K562 (cell line): ENCODE data around the gene ATG12. TPM values are rescaled to one million over a fixed set of nuclear protein-coding genes. Genes with fewer than 3 reads are reported as not detected.

ENCODE experiments used
- ATAC-seq: fragments of 200-7000 bp; cut with Tn5 transposase; 3 replicates; pipeline ENCODE4 v1.9.1; 2020; ENCODE audit warnings: moderate library complexity
- BruUV-seq: library from RNA; stranded (reverse); fragments of 400-500 nt; replicated peaks from 2 replicates; lab custom pipeline; 2021; lab: Mats Ljungman, UMichigan
- CTCF ChIA-PET: fragments of 300-600 bp; formaldehyde crosslinking; extraction: SDS; loops from one replicate; lab custom pipeline; 2021; ENCODE audit warnings: low intra/inter-chr PET ratio; lab: Yijun Ruan, JAX
- POLR2A ChIA-PET: fragments of 300-600, 350-650 bp; sonication (Branson Sonifier 250); formaldehyde crosslinking; extraction: SDS; loops from one replicate; lab custom pipeline; 2021; ENCODE audit warnings: antibody characterized with exemption, inconsistent platforms; lab: Yijun Ruan, JAX
- DNase-seq, 4 experiments: peaks; one replicate each; pipeline versions ENCODE4 v3.0.0 to v3.0.0-alpha.2; 2011 to 2018; ENCODE audit warnings: low spot score in 3 of 4, mixed read lengths in 3 of 4; ENCODE audit errors: extremely low read depth in 1 of 4
- FAIRE-seq: peaks from 2 replicates; lab custom pipeline; 2011; peaks lifted over from hg19 to GRCh38; lab: Jason Lieb, UNC
- H2AFZ ChIP-seq: 2 replicates; pipeline ENCODE4 v1.6.0; 2011; ENCODE audit warnings: low read depth, low read length, control low read depth, inconsistent platforms
- H3K27ac ChIP-seq: fragments of 200-600 bp; 3 replicates; pipeline ENCODE4 v1.8.0; 2011; ENCODE audit warnings: low read depth, mild to moderate bottlenecking, control low read depth, inconsistent platforms, low read length, moderate library complexity, mixed read lengths; ENCODE audit errors: extremely low read depth
- H3K27me3 ChIP-seq, 2 experiments: fragments of 300-600 bp in 1 of 2; 2 replicates in 1 of 2; 3 replicates in 1 of 2; pipeline versions ENCODE4 v1.6.0 to v1.8.0; 2011; ENCODE audit warnings: inconsistent platforms in 2 of 2, low read length in 2 of 2, mild to moderate bottlenecking in 1 of 2, mixed read lengths in 1 of 2, moderate library complexity in 1 of 2; ENCODE audit not compliant: control insufficient read depth in 2 of 2, insufficient read depth in 2 of 2
- H3K36me3 ChIP-seq: fragments of 300-600 bp; 3 replicates; pipeline ENCODE4 v1.8.0; 2011; ENCODE audit warnings: mild to moderate bottlenecking, low read length, inconsistent platforms; ENCODE audit not compliant: control insufficient read depth, insufficient read depth
- H3K4me1 ChIP-seq, 2 experiments: fragments of 200-600 bp in 1 of 2; replicated peaks in 1 of 2; 2 replicates in 1 of 2; 3 replicates in 1 of 2; pipeline versions ENCODE4 v1.5.1 to v1.8.0; 2011; ENCODE audit warnings: inconsistent platforms in 2 of 2, low read length in 2 of 2, mild to moderate bottlenecking in 1 of 2, mixed read lengths in 1 of 2, moderate library complexity in 1 of 2; ENCODE audit not compliant: control insufficient read depth in 2 of 2, insufficient read depth in 2 of 2
- H3K4me2 ChIP-seq: 2 replicates; pipeline ENCODE4 v1.6.1; 2011; ENCODE audit warnings: low read length, control low read depth, inconsistent platforms, mixed read lengths; ENCODE audit not compliant: insufficient read depth
- H3K4me3 ChIP-seq: fragments of 200-600 bp; sonication (generic), shearing (Covaris generic); 2 replicates; pipeline ENCODE4 v1.5.1; 2016; ENCODE audit warnings: control low read depth, inconsistent platforms
- H3K79me2 ChIP-seq: fragments of 200-600 bp; 3 replicates; pipeline ENCODE4 v1.8.0; 2011; ENCODE audit warnings: low read length, inconsistent platforms; ENCODE audit not compliant: control insufficient read depth, insufficient read depth
- H3K9ac ChIP-seq, 2 experiments: 2 replicates each; pipeline versions ENCODE4 v1.6.0 to v1.6.1; 2011; ENCODE audit warnings: low read depth in 2 of 2, low read length in 2 of 2, control low read depth in 1 of 2, inconsistent platforms in 1 of 2, mild to moderate bottlenecking in 1 of 2, mixed read lengths in 1 of 2; ENCODE audit not compliant: insufficient read depth in 1 of 2
- H3K9me1 ChIP-seq: one replicate; pipeline ENCODE4 v1.6.0; 2011; ENCODE audit warnings: inconsistent platforms, mild to moderate bottlenecking, low read length, moderate library complexity; ENCODE audit not compliant: control insufficient read depth, insufficient read depth
- H3K9me3 ChIP-seq: replicated peaks from 2 replicates; pipeline ENCODE4 v1.5.1; 2011; ENCODE audit warnings: low read depth, low read length, inconsistent platforms; ENCODE audit not compliant: control insufficient read depth, insufficient read depth
- H4K20me1 ChIP-seq: replicated peaks from 2 replicates; pipeline ENCODE4 v1.6.1; 2011; ENCODE audit warnings: low read length, inconsistent platforms, mixed read lengths; ENCODE audit not compliant: control insufficient read depth, insufficient read depth
- ATF7 ChIP-seq: fragments of 450-650 bp; IDR thresholded peaks from 2 replicates; pipeline ENCODE4 v1.7.1; 2014; ENCODE audit warnings: mild to moderate bottlenecking, moderate library complexity
- FOXK2 ChIP-seq, 2 experiments: fragments of 450-650 bp; IDR thresholded peaks in 1 of 2; conservative IDR thresholded peaks in 1 of 2; 2 replicates each; pipeline ENCODE4 v1.6.1; 2016; ENCODE audit warnings: low read depth in 2 of 2, mild to moderate bottlenecking in 1 of 2
- LEF1 ChIP-seq: fragments of 450-650 bp; IDR thresholded peaks from 2 replicates; pipeline ENCODE4 v1.6.1; 2016; ENCODE audit warnings: mild to moderate bottlenecking
- RUNX1 ChIP-seq: sonication (generic); IDR thresholded peaks from 2 replicates; pipeline ENCODE4 v1.6.1; 2016; ENCODE audit warnings: antibody characterized with exemption, low read depth
- SAFB2 ChIP-seq: fragments of 200-400 bp; formaldehyde crosslinking; IDR thresholded peaks from 2 replicates; pipeline ENCODE4 v1.6.1; 2018; ENCODE audit warnings: borderline replicate concordance, low read length, low read depth, moderate library complexity; ENCODE audit not compliant: severe bottlenecking
- YY1 ChIP-seq, 3 experiments: IDR thresholded peaks; 2 replicates each; pipeline ENCODE4 v1.6.1; 2011; ENCODE audit warnings: low read length in 2 of 3, mild to moderate bottlenecking in 2 of 3, moderate library complexity in 2 of 3, borderline replicate concordance in 1 of 3, control low read depth in 1 of 3, low read depth in 1 of 3; ENCODE audit not compliant: insufficient read depth in 3 of 3, insufficient replicate concordance in 2 of 3, control insufficient read depth in 1 of 3, insufficient read length in 1 of 3; ENCODE audit errors: extremely low read depth in 1 of 3
- ZNF165 ChIP-seq: fragments of 250-450 bp; sonication (Bioruptor Pico); IDR thresholded peaks from 2 replicates; pipeline ENCODE4 v1.4.0; 2020; ENCODE audit warnings: borderline replicate concordance
- WGBS: fragments of 100-300 bp; shearing (Covaris generic); methylation state at CpG from one replicate; pipeline ENCODE4 v1.1.6; 2016; ENCODE audit warnings: low coverage, mixed read lengths; ENCODE audit not compliant: insufficient coverage; ENCODE audit errors: missing lambda C conversion rate; 5-methylcytosine and 5-hydroxymethylcytosine counted together
- in situ Hi-C: fragments of 300-500 bp; cut with MboI; formaldehyde crosslinking; loops from 4 replicates; pipeline ENCODE4 v1.15.0; 2018; ENCODE audit warnings: inconsistent platforms, mixed read lengths
- intact Hi-C: fragments of 100-400 bp; cut with micrococcal nuclease; formaldehyde crosslinking; loops from 2 replicates; pipeline ENCODE4 v1.14.2; 2022
- polyA plus RNA-seq, 8 experiments: library from polyadenylated mRNA; depleted of rRNA in 4 of 8; stranded (reverse) in 5 of 8; unstranded in 3 of 8; fragments of >200 nt; fragmentation: Nextera tagmentation in 2 of 8; fragmentation: Illumina TruSeq in 1 of 8; extraction: Ambion mirVana in 2 of 8; extraction: Trizol in 1 of 8; gene quantifications; 2 replicates each; pipeline versions ENCODE4 v1.2.1 to v1.2.3, GENCODE V29; 2011 to 2014; ENCODE audit warnings: inconsistent platforms in 1 of 8, missing spikeins in 1 of 8
- total RNA-seq, 7 experiments: library from RNA; depleted of rRNA in 6 of 7; stranded (reverse); fragments of >200 nt in 6 of 7; fragmentation: Illumina TruSeq in 2 of 7; extraction: Trizol in 2 of 7; gene quantifications; 2 replicates each; pipeline versions ENCODE4 v1.2.1 to v1.2.3, GENCODE V29; 2011 to 2021; ENCODE audit warnings: low replicate concordance in 1 of 7
- TF ChIP-seq, protein P1 (sequence below), 2 experiments: fragments of 450-650 bp; conservative IDR thresholded peaks; 2 replicates each; pipeline ENCODE4 v1.6.1; 2017; ENCODE audit warnings: mild to moderate bottlenecking in 2 of 2, moderate library complexity in 2 of 2
- TF ChIP-seq, protein P2 (sequence below): fragments of 450-650 bp; formaldehyde crosslinking; IDR thresholded peaks from 2 replicates; pipeline ENCODE4 v1.4.0; 2020; ENCODE audit warnings: mild to moderate bottlenecking, moderate library complexity
- TF ChIP-seq, protein P3 (sequence below): sonication (generic); formaldehyde crosslinking; IDR thresholded peaks from 2 replicates; pipeline ENCODE4 v1.8.1; 2023; ENCODE audit warnings: mild to moderate bottlenecking, missing genetic modification reagents
- TF ChIP-seq, protein P4 (sequence below): fragments of 450-650 bp; IDR thresholded peaks from 2 replicates; pipeline ENCODE4 v1.6.1; 2016

The ATG12 gene
- total and polyA plus RNA-seq, 9 of the 15 experiments (the other 6 are each of a cell fraction or from before 2014, with no cell fraction given): 21.6 to 132 (median 61.3) TPM

DNA sequence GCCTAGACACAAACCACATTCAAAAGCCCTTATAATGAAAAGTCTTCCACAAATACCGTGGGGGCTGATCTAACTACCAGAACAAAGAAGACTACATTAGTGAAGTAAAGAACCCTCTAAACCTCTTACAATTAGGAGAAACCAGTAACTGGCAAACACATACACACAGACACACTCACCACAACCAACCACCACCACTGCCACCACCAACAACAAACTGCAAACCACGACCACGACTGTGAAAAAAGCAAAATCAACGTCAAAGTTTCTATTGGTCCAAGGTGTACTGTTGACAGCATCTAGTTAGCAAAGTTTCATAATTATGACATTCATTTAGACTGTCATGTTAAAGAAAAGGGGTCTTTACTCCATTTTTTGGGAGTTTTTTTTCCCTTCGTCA, 27.6 kb downstream of the ATG12 start:
- no peak overlapping the region for H3K4me3 ChIP-seq
- H3K9ac ChIP-seq: no peak overlapping the region
- POLR2A ChIA-PET: no interaction called here
- H3K79me2 ChIP-seq: no peaks in the 10 kb centered on the region
- in situ Hi-C loops: no loop called here
- no peaks in the 10 kb centered on the region for H4K20me1 ChIP-seq
- H3K9me3 ChIP-seq: peaks cover 4% of the 10 kb centered on the region; the same call in 1 of the 2 replicates
- no peak for DNase-seq
- no peak overlapping the region for H3K27ac ChIP-seq
- peaks cover 21 to 27% of the 10 kb centered on the region in 2 experiments; a peak in 4 of 5 replicates for H3K27me3 ChIP-seq
- BruUV-seq: no TSS peak
- ATAC-seq: no peak
- H3K4me1 ChIP-seq: no peaks in the 10 kb centered on the region
- peak; percentile 63 for FAIRE-seq
- CTCF ChIA-PET: no interaction called here
- H3K36me3 ChIP-seq: no peaks in the 10 kb centered on the region
- no peak overlapping the region for H3K4me2 ChIP-seq
- H2AFZ ChIP-seq: no peak overlapping the region
- 0% methylated on average over 5 of the region's 5 CpGs for WGBS
- intact Hi-C loops: no loop called here
- no peaks in the 10 kb centered on the region for H3K9me1 ChIP-seq
- TF ChIP-seq LEF1 (no peak), RUNX1 (no peak), FOXK2 (conservative IDR thresholded peaks at IDR 0.05 in 1 of 2, IDR thresholded peaks at IDR 0.05 in 1 of 2; ENCODE audit: low read depth in 2 of 2) (no peak), SAFB2 (no peak), ATF7 (no peak), ZNF165 (no peak), YY1 (IDR thresholded peaks at IDR 0.05; ENCODE audit: borderline replicate concordance in 1 of 3, control insufficient read depth in 1 of 3, extremely low read depth in 1 of 3, insufficient read depth in 3 of 3, insufficient read length in 1 of 3, insufficient replicate concordance in 2 of 3, low read depth in 1 of 3, low read length in 2 of 3) (no peak)
- TF ChIP-seq, protein P1, sequence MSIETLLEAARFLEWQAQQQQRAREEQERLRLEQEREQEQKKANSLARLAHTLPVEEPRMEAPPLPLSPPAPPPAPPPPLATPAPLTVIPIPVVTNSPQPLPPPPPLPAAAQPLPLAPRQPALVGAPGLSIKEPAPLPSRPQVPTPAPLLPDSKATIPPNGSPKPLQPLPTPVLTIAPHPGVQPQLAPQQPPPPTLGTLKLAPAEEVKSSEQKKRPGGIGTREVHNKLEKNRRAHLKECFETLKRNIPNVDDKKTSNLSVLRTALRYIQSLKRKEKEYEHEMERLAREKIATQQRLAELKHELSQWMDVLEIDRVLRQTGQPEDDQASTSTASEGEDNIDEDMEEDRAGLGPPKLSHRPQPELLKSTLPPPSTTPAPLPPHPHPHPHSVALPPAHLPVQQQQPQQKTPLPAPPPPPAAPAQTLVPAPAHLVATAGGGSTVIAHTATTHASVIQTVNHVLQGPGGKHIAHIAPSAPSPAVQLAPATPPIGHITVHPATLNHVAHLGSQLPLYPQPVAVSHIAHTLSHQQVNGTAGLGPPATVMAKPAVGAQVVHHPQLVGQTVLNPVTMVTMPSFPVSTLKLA (conservative IDR thresholded peaks at IDR 0.05): no peak
- TF ChIP-seq, protein P2, sequence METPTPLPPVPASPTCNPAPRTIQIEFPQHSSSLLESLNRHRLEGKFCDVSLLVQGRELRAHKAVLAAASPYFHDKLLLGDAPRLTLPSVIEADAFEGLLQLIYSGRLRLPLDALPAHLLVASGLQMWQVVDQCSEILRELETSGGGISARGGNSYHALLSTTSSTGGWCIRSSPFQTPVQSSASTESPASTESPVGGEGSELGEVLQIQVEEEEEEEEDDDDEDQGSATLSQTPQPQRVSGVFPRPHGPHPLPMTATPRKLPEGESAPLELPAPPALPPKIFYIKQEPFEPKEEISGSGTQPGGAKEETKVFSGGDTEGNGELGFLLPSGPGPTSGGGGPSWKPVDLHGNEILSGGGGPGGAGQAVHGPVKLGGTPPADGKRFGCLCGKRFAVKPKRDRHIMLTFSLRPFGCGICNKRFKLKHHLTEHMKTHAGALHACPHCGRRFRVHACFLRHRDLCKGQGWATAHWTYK (CRISPR knock-in tag): no peak
- TF ChIP-seq, protein P3, sequence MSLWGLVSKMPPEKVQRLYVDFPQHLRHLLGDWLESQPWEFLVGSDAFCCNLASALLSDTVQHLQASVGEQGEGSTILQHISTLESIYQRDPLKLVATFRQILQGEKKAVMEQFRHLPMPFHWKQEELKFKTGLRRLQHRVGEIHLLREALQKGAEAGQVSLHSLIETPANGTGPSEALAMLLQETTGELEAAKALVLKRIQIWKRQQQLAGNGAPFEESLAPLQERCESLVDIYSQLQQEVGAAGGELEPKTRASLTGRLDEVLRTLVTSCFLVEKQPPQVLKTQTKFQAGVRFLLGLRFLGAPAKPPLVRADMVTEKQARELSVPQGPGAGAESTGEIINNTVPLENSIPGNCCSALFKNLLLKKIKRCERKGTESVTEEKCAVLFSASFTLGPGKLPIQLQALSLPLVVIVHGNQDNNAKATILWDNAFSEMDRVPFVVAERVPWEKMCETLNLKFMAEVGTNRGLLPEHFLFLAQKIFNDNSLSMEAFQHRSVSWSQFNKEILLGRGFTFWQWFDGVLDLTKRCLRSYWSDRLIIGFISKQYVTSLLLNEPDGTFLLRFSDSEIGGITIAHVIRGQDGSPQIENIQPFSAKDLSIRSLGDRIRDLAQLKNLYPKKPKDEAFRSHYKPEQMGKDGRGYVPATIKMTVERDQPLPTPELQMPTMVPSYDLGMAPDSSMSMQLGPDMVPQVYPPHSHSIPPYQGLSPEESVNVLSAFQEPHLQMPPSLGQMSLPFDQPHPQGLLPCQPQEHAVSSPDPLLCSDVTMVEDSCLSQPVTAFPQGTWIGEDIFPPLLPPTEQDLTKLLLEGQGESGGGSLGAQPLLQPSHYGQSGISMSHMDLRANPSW: no peak
- TF ChIP-seq, protein P4, sequence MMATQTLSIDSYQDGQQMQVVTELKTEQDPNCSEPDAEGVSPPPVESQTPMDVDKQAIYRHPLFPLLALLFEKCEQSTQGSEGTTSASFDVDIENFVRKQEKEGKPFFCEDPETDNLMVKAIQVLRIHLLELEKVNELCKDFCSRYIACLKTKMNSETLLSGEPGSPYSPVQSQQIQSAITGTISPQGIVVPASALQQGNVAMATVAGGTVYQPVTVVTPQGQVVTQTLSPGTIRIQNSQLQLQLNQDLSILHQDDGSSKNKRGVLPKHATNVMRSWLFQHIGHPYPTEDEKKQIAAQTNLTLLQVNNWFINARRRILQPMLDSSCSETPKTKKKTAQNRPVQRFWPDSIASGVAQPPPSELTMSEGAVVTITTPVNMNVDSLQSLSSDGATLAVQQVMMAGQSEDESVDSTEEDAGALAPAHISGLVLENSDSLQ: no peak
